Activated CD4-positive, CD25-positive, alpha-beta regulatory T cell treated with anti-CD3 and anti-CD28 coated beads, Interleukin-2, amount 50 U/mL, for 16 hours (primary cell): Measurements from ENCODE around the gene CCDC192.
"Not testable (repeated sequence)": the region's sequence is repeated elsewhere in the genome, so short reads cannot be mapped to it uniquely, and the experiment has no call there.

Source experiments
- DNase-seq: peaks from one replicate; pipeline ENCODE4 v3.0.0-alpha.2; 2020; ENCODE audit warnings: low read depth, low spot score

CCDC192 gene

GRCh38 chr5:127762412-127762811, 59.2 kb downstream of the CCDC192 start:
- no peak for DNase-seq

DNA sequence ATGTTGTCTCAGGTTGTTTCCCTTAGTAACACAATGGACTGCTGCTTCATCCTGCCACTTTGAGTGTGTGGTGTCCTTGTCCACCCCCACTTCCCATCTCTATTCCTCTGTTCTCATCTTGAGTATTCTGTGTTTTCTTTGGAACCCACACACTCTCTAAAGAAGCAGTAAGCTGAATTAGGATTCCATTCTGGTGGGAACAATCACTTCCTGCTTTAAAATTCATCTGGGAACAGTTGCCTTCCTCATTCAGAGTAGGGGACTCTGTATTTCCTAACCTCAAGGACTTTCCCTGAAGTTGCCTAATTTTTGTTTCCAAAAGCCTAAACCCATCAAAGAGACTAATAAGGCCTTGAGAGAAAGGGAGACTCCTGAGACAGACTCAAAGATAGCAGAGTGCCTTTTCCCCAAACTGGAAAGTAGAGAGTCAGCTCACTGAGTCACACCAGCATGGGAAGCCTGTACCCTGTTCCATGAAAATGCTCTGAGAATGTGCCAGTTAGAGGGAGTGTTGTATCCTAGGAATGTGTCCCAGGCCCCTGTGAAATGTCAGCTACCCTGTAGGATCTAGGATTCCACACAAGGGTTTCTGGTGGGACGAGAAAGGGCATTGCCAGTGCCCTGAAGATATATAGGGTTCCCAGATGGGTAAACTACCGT, 63.6 kb downstream of the CCDC192 start:
- DNase-seq, result no peak

GRCh38 chr5:127769386-127769785, 66.2 kb downstream of the CCDC192 start:
- DNase-seq, result no peak

GRCh38 chr5:127770272-127770671, 67.1 kb downstream of the CCDC192 start:
- no peak for DNase-seq

DNA sequence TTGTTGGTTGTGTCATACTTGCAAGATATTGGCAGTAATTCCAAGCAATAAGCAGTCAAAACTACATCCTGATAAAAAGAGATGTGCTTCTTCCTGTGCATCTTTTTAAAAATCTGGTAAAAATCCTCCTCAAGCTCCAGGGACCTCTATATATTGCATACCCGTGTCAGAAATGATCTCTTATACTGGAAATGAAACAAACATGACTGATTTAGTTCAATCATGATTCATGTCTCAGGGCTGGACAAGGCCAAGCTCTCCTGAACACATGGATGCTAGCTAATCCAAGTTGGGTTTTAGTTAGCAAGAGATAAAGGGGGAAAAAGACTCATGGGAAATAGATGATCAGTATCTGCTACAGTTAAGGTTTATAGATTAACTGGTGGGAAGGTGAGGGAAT, 69.3 kb downstream of the CCDC192 start:
- no peak for DNase-seq

DNA sequence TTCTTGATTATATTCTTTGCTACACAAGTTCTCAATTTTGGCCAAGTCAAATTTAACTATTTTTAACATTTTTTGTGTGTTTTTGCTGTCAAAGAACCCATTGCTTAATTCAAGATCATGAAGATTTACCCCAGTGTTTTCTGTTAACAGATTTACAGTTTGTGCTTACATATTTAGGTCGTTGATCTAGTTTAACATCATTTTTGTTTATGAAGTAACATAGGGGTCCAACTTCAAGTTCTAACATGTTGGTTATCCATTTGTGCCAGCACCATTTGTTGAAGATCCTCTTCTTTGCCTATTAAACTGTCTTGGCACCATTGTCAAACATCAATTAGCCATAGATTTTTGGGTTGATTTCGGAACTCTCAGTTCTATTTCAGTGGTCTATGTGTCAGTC, 71.0 kb downstream of the CCDC192 start:
- DNase-seq, result no peak

- DNase-seq, result no peak
These were observed 73.3 kb downstream of the CCDC192 start for GRCh38 chr5:127776477-127776876.

DNA sequence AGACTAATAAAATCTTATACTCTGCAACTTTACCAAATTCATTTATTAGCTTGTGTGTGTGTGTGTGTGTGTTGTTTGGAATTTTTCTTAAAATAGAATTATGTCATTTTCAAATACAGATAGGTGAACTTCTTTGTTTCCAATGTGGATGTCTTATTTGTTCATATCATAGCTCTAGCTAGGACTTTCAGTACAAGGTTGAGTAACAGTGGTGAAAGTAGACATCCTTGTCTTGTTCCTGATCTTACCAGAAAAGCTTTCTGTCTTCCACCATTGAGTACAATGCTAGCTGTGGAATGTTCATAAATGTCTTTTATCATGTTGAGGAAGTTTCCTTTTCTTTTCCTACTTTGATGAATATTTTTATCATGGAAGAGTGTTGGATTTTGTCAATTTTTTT, 74.8 kb downstream of the CCDC192 start:
- DNase-seq, result no peak

- DNase-seq, result not testable (repeated sequence)
These were observed 79.3 kb downstream of the CCDC192 start for GRCh38 chr5:127782450-127782849.

DNA sequence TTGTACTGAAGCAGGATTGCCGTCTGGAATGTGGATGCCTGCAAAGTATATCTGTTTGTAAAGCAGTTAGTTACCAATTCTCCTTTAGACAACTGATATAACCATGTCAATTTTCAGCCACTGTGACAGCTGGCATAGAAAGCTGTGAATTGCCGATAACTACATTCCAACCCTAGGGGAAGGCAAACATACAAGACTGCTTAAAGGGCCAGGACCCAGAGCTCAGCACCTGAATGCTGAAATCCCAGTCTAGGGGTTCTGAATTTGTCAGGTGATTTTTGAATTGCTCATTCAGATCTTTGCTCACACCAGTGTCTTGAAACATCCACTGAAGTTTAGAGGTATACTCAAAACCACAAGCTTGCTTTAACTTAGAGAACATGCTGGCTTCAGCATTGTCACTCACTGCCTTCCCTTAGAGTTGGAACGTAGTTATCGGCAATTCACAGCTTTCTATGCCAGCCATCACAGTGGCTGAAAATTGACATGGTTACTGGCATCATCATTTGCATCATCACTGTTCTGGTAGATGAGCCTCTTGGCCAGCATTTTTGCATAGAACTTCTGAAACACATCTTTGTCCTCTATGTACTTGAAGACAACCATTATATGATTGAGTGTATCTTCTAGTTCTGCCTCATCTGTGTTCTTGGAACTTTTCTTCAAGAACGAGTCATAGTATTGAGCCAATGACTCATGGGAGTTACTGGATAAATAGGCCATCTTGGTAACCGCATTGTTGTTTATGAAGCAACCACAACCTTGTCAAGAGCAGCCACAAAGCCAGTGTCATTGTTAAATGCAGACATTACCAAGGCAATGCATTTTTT, 82.1 kb downstream of the CCDC192 start:
- no peak for DNase-seq

DNA sequence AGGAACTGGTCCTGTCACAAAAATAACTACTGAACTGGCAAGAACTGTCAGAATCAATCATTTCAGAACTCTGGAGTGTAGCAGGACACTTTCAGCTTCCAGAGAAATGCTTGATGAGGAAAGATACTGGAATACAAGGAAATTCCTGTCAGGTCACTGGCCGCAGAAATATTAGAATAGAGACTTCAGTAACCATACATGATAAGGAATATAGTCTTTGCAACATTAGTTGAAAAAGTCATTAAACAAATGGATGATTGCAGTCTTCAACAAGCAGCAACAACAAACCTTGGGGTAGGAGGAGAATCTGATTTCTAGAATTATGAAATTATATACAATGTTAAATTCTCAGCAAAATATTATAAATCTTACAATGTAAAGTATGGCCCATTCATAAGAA, 88.2 kb downstream of the CCDC192 start:
- DNase-seq, result no peak

DNA sequence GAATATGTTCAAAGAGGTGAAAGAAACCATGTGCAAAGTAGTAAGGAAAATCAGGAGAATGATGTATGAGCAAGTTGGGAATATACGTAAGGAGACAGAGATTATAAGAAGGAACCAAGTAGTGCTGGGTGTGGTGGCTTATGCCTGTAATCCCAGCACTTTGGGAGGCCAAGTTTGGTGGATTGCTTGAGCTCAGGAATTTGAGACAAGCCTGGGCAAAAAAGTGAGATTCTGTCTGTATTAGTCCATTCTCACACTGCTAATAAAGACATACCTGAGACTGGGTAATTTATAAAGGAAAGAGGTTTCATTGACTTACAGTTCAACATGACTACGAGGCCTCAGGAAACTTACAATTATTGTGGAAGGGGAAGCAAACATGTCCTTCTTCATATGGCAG, 88.7 kb downstream of the CCDC192 start:
- not testable (repeated sequence) for DNase-seq

DNA sequence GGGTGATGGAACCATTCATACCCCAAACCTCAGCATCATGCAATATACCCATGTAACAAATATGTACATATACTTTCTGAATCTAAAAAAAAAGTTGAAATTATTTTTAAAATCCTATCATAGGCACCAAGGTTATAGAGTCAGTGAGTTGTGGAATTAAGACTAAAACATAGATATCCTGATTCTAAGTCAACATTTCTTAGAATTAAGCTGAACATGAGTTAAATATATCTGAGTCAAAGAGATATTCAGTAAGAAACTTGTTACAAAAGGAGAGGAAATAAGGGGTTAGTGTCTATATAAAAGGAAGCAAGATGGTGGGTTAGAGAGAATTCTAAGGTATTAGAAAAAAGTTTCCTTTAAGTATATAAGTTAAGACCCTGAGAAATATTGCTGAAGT, 89.9 kb downstream of the CCDC192 start:
- no peak for DNase-seq

- DNase-seq, result no peak
These were observed 90.7 kb downstream of the CCDC192 start for GRCh38 chr5:127793879-127794278.

GRCh38 chr5:127796211-127796610, 93.0 kb downstream of the CCDC192 start:
- DNase-seq, result no peak

- no peak for DNase-seq
These were observed 96.2 kb downstream of the CCDC192 start for GRCh38 chr5:127799293-127799905.

GRCh38 chr5:127801751-127802476, 98.7 kb downstream of the CCDC192 start:
- DNase-seq, result no peak

GRCh38 chr5:127802477-127802865, 99.3 kb downstream of the CCDC192 start:
- no peak for DNase-seq

- DNase-seq, result no peak
These were observed 101.8 kb downstream of the CCDC192 start for GRCh38 chr5:127804886-127805426.

DNA sequence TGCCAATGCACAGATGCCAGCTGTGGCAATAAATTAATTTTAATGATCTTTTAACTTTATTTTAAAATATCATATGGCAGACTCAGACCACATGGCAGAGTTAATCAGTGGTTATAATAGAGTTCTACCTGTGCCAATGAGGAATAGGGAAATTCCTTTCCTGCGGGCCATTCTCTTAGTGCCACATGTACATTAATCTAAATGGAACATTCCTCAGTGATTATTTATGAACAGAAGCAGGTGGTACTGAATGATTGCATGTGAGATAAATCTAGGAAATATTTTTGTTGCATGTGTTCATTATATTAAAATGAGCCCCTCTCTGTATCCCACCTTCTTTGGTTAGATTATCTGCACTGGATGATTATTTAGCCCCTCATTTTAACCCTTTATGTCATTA, 102.3 kb downstream of the CCDC192 start:
- DNase-seq, result no peak

GRCh38 chr5:127806776-127807175, 103.6 kb downstream of the CCDC192 start:
- no peak for DNase-seq

- DNase-seq, result no peak
These were observed 106.3 kb downstream of the CCDC192 start for GRCh38 chr5:127809533-127809932.
